Measurements from ENCODE around the gene COL9A3.

Gene COL9A3

DNA sequence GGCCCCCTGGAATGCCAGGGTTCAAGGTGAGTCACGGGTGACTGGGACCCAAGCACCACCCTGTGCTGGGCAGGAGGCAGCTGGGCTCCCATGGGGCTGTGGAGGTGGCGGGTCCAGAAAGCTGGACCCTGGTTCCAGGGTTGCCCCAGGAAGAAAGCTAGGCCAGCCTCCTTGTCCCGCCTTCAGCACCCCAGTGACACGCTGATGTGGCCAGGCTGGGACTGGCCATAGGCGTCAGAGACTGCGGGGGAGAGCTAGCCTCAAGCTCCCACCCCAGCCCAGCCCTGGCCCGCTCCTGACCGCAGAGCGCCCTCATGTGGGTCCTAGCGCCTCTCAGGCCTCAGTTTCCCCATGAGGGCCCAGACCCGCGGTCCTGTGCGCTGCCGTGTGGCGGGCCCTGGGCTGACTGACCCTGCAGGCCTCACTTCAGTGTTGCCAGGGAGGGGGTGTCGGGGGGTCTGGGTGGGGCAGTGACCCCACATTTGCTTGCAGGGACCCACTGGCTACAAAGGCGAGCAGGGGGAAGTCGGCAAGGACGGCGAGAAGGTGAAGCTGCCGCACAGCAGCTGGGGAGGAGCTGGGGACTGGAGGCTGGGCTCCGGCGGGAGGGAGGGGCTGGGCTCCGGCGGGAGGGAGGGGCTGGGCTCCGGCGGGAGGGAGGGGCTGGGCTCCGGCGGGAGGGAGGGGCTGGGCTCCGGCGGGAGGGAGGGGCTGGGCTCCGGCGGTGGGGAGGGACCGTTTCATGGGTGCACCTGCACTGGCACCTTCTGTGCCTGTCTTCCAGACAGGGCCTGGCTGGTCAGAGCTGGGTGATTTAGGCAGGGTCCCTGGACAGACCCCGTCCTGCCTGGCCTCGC lies 7.9 kb downstream of the COL9A3 start:
- peak; percentile 71 for DNase-seq

DNA sequence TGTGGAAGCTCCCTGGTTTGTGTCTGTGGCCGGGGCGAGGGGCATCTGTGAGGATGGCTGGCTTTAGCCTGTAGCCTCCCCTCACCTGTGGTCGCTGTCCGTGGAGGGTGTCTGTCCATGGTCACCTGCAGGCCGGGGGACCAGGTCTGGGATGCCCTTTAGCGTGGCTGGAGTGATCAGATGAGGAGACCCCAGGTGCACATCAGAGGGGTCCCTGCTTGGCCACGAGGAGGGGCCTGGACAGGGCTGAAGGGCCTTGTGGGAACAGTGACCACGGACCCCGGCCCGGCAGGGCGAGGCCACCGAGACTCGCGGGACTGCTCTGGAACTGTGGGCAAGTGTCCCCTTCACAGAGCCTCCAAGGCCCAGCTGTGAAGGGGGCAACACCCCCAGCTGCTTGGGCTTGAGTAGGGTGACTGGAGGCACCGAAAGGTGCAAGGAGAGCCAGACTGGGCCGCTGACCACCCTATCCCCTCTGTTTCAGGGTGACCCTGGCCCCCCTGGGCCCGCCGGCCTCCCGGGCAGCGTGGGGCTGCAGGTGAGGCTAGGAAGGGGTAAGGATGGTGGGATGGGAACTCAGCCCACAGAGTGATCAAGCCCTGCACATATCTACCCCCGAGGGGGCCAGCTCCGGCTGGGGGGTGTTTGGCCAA lies 8.6 kb downstream of the COL9A3 start:
- DNase-seq: no peak

DNA sequence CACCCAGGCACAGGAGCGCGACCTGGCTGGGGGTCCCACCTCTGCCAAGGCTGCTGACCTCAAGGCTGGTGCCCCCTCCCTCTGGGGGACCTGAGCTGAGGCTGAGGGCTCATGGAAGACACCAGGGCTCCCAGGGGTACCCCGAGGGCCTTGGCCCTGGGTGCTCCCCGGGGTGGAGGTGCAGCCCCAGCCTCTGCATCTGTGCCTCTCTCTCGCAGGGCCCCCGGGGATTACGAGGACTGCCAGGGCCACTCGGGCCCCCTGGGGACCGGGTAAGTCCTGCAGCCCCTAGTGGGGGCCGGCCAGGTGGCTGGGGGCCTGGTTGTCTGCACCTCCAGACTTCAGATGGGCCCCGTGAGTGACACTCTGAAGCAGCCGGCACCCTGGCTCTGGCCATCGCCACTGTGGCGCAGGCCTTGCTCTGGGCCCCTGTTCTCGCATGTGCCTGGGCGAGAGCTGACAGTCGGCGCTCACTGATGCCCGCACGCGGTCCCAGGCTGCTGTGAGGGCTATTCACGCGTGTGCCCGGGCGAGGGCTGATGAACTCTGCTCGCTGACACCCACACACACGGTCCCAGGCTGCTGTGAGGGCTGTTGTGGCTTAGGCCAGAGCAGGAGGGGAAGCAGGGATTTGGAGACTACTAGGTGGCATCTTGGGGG lies 9.3 kb downstream of the COL9A3 start:
- no peak for DNase-seq

DNA sequence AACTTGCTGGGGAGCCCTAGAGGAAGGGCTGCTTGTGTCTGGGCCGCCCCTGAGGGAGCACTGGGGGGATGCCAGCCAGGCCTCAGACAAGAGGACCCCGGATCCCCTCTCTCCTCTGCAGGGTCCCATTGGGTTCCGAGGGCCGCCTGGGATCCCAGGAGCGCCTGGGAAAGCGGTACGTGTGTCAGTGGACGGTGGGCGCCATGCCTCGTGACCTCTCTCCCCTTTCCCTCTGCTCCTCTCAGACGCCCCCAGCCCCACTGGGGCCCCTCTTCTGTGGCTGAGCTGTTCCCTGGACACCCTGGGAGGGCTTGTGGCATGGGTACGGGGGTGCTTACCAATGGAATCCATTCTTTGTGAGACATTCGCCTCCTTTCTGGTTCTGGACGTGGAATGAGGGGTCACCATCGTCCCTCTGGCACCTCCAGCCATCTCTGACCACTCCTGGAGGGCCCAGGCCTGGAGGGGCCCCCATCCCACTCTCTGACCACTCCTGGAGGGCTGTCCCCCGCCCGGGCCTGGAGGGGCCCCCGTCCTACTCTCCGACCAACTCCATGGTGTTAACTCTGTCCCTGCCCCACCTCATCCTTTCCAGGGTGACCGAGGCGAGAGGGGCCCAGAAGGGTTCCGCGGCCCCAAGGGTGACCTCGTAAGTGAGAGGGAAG lies 9.9 kb downstream of the COL9A3 start:
- no peak for DNase-seq

DNA sequence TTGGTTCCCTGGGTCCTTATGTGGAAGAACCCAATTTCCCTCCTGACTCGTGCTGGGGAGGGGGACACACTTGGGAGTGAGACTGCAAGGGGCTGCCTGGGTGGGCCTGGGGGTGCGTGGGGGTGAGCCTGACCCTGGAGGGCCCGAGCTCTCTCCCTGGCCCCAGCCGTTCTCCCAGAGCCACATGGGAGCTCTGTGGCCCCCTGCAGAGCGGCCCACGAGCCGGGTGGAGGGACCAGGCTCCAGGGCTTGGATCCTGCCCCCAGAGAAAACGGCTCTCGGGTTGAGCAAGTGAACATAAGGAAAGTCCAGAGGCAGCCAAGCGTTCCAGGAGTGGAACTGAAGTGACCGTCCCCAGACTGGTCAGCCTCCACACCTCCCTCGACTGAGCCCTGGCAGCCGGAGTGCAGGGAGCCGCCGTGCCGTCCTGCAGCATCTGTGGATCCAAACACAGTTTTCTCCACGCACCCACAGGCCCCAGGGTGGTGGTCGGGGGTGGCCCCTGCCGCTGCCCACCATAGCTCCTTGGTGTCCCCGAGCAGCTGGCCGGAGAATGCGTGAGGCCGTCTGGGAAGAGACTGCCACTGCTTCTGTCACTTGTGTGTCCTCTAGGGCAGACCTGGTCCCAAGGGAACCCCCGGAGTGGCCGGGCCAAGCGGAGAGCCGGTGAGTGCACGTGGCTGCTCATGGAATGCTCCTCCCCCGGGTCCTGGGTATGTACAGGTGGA lies 10.6 kb downstream of the COL9A3 start:
- DNase-seq: no peak

DNA sequence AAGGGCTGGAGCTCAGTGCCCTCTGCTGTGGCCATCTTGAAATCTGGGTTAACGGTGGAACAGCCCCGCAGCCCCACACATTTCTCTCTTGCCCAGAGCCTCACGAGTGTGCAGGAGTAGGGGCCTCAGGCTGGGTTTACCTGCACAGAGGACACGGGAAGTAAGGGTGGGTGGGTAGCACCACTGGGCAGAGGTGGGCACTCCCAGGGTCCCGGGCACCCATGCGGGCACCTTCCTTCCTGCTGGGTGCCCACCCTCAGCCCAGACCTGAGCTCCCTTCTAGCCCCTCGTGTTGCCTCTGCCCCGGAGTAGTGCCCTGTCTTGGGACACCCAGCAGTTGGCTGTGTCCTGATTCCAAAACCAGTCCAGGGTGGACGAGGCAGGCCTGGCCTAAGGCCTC lies 11.2 kb downstream of the COL9A3 start:
- DNase-seq: no peak

DNA sequence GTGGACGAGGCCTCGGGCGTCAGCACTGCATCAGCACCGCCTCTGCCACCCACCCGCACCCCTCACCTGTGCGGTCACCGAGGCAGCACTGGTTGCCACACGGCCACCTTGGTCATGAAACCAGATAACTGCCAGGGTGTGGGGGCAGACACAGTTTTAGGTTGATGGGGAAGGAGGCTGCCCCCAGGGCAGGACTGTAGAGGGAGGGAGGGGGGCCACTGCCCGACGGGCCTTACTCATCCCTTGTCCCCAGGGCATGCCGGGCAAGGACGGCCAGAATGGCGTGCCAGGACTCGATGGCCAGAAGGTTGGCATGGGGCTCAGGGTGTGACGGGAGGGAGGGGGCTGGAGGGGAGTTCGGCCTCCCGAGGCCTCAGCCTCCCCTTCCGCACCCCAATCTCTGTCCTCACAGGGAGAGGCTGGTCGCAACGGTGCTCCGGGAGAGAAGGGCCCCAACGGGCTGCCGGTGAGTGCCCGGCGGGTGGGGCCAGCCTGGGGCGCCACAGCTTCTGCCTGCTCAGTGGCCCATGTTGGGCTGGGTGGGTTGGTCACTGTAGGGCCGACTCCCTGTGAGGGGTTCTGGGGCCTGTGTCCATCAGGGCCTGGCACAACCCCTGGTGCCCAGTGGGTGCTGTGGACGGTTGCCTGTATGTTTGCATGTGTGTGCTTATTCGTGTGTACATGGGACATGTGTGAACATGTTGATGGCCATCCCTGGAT lies 11.8 kb downstream of the COL9A3 start:
- no peak for DNase-seq

DNA sequence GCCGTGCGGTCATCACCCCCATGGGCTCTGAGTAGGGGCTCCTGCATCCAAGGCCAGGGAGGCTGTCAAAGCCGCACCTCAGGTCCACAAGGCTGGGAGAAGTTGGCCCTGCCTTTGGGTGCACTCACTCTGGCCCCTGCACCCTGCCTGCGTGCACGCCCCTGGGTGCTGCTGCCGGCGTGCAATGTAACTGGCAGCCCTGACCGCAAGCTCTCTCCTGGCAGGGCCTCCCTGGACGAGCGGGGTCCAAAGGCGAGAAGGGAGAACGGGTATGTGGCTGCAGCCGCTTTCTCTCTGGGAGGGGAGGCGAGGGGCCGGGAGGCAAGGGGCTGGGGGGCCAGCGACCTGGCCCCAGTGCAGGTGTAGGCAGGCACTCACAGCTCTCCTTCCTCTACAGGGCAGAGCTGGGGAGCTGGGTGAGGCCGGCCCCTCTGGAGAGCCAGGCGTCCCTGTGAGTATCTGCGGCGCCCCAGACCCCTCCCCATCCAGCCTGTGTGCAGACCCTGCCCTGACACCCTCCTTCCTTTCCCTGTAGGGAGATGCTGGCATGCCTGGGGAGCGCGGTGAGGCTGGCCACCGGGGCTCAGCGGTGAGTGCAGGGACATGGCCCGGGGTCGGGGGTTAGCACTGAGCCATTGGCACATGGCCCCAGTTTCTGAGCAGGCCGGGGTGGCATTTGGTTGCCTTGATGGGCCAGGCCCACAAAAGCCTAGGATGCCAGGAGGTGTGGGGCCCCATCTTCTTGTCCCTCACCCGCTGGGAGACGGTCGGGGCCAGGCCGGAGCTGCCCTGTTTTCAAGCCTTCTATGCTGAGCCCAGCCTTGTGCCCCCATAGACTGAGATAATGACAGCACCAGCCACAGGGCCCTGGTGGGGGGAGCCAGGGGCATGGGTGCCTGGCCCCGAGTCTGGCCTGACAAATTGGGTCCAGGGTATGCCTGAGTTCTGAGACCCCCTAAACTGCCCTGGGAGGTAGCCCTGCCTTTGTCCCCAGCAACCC lies 12.7 kb downstream of the COL9A3 start:
- DNase-seq: no peak

DNA sequence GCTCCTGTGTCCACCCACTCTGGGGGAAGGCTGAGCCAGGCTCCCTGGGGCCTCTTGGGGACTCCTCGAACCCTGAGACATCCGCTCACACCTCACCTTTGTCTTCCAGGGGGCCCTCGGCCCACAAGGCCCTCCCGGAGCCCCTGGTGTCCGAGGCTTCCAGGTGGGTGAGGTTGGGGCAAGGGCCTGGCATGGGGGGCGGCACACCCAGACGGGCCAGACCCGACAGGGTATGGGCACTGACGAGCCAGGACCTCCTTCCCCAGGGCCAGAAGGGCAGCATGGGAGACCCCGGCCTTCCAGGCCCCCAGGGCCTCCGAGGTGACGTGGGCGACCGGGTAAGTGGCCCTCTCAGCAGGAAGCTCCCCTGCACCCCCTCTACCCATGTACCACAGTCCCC lies 13.4 kb downstream of the COL9A3 start:
- DNase-seq: no peak

DNA sequence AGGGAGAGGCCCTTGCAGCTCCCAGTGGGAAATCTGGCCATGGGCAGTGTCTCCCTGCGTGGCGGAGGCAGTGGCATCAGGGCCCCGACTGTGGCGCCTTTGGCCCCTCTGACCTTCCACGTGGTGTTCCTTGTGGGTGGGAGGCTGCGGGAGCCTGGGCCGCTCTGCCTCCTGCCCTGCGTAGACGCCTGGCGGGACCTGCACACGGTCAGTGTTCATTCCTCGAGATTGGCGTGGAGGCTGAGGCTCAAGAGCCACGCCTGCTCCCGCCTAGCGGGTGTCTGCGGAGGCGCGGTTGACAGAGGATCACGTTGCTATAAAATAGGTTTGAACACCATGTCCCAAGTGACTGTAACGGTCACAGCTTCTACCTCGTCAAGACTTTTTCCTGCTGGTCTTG lies 14.0 kb downstream of the COL9A3 start:
- DNase-seq: no peak

DNA sequence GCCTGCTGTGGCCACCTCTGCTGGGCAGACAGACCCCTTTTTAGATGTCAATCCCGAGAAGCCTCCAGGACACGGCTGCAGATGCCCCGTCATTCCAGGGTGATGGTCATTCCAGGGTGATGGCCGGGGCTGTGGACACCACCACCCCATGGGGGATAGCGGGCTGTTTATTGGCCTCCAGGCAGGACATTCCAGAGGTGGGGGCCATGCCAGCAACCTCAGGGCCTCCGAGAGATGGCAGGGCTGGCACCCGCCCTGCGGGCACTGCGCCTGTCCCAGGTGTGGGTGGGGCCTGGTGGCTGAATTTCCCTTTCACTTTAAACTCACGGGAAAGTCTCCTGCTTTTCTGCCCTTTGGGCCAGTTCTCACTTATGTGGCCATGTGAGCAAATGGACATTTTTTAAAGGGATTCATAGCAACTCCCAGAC lies 14.5 kb downstream of the COL9A3 start:
- DNase-seq: no peak

DNA sequence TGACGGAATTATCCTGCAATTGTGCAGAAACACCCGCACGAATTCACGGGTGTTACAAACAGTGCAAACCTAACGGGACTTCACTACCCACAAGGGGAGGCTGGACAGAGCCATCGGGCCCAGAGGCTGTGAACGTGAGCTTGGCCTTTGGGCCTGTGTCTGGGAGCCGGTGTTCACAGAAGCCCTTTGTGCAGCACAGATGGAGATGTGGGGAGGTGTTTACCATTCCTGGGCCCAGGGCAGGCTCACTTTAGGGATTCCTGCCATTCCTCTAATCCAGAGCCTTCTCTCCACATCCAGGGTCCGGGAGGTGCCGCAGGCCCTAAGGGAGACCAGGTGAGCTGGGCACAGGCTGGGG lies 15.0 kb downstream of the COL9A3 start:
- DNase-seq: no peak

DNA sequence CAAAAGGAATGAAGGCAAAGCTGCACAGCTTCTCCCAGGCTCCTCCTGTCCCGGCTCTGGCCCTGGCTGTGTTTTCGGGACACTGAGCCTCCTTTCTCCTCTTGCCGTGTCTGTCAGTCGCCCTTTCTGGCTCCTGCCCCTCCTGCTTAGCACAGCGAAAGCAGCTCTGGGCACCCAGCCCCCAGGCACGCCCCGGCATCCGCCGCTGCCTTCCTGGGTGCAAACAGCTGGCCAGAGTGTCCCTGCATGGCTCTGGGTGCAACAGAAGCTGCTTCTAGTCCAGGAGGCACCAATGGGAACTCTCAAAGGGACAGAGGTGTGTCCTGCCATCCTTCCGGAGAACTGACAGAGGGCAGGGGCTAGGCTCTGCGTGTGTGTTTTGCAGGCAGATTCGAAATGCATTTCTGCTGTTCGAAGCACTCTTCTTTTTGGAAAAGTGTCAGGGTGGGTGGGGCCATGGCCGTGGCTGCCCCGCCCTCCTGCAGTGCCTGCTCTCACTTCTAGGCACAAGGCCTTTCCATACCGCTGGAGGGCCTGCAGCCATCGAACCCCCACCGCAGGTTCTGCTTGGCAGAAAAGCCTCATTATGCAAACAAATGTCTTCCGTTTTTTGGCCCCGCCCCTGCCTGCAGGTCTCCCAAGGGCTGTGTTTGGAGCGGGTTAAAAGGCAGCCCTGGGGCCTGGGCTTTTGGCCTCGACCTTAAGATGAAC lies 15.5 kb downstream of the COL9A3 start:
- peak; percentile 51 for DNase-seq

DNA sequence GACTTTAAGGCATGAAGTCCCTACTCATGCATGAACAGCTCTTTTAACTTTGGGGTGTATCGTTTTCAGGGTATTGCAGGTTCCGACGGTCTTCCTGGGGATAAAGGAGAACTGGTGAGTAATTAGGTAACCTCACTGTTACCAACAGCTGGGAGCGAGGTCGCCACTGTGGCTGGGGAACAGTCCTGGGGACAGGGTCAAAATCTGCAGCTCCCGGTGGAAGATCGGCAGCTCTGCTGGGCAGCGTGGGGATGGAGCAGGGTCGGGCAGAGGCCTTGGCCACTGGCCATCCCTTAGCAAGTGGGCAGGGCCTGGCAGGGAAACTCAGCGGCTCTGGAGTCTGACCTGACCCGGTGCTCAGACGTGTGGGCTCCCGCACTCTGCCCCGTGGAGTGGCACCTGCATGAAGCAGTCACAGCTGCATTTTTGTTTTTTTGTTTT lies 16.1 kb downstream of the COL9A3 start:
- no peak for DNase-seq

DNA sequence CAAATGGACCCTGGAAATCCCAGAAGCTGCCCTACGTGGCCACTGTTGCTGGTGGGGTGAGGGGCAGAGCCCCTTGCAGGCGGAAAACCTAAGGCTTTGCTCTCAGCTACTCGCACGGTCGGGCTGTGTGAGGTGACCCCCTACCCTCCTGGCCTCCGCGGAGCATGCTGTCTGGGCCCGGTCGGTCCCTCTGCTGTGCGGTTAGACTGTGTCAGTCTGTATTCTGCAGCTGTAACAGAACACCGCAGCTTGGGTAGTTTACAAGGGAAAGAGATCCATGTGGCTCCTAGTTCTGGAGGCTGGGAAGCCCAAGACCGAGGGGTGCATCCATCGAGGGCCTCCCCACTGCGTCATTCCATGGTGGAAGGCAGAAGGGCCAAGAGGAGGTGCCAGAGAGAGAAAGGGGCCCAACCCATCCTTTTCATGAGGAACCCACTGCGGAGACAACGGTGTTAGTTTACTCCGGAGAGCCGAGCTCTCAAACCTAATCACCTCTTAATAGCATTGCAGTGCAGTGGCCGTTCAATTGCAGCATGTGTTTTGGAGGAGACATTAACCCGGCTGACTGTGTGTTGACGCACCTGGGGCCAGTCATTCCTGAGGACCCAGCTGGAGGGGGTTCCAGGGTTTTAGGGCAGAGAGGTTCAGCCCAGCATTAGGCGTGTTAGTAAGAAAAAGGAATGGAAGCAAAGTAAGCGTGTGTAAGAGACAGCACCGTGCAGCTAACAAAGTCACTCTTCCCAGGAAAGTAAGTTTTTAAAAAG lies 18.3 kb downstream of the COL9A3 start:
- no peak for DNase-seq

DNA sequence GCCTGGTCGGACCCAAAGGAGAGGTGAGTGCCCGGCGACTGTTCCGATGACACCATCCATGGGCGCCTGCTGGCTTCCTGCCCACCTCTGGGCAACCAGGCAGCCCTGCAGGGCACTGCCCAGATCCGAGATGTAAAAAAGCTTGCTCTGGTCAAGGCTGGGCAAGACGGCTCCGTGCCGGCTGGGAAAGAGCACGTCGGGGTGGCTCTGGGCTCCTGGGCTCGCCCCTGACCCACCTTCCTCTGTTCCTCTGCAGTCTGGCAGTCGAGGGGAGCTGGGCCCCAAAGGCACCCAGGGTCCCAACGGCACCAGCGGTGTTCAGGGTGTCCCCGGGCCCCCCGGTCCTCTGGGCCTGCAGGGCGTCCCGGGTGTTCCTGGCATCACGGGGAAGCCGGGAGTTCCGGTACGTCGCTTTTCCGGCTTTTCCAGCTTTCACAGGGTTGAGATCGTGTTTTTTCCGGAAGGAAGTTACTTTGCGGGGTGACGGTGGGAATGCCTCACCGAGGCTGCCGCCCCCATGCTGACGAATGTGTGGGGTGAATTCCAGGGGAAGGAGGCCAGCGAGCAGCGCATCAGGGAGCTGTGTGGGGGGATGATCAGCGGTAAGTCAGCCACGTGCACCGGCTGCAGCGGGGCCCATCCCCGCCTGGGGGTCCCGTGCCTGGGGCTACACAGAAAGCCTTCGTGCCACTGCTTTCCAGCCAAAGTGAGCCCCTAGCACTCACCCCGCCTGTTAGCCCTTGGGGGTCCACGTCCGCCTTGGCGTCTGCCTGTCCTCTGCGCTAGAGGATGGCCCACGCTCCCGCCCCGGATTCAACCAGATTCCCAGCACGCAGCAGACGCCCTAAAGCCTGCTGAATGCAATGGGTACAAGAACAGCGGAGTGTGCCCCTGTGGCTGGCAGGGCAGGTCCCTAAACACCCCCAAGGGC lies 19.3 kb downstream of the COL9A3 start:
- DNase-seq: no peak

DNA sequence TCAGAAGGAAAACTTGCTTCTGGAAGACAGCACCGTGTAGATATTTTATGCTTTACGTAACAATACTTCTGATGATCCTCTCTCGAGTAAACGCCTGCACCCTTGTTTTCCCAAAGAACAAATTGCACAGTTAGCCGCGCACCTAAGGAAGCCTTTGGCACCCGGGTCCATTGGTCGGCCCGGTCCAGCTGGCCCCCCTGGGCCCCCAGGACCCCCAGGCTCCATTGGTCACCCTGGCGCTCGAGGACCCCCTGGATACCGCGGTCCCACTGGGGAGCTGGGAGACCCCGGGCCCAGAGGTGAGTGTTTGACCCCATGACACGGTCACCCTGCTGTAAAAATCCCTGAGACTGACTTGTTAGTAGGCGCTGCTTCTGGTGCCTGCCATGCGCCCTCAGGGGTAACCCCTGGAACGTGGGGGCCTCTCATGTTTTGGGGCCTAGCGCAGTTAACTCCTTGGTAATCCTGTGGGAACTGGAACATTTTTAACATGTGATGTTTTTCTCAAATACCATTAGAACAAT lies 20.2 kb downstream of the COL9A3 start:
- no peak for DNase-seq

DNA sequence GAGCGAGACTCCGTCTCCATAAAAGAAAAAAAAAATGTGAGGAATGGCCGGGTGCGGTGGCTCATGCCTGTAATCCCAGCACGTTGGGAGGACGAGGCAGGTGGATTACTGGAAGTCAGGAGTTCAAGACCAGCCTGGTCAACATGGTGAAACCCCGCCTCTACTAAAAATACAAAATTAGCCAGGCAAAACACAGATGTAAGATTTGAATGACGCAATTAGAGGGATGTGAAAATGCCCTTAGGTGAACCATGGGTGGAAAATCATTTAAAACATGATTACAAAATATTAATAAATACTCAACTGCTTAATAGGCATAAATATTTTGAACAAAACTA lies 20.9 kb downstream of the COL9A3 start:
- no peak for DNase-seq

All from NCI-H2171 (cell line).